Stimulated activated CD4-positive, alpha-beta T cell treated with anti-CD3 and anti-CD28 coated beads, Interleukin-12 subunit alpha, Interleukin-12 subunit beta, amount 100 ng/mL, for 24 hours (primary cell): Measurements from ENCODE around the gene C16orf95.
"Not testable (repeated sequence)": the region's sequence is repeated elsewhere in the genome, so short reads cannot be mapped to it uniquely, and the experiment has no call there.

Source experiments
- DNase-seq, 2 experiments: peaks; one replicate each; pipeline ENCODE4 v3.0.0-alpha.2; 2020; ENCODE audit warnings: low read depth in 2 of 2

Gene C16orf95

GRCh38 chr16:87346517-87347060 is 29.4 kb upstream of the C16orf95 start:
- DNase-seq, result no peak

GRCh38 chr16:87345726-87346424 is 28.7 kb upstream of the C16orf95 start:
- DNase-seq, result no peak

- peak in 1 of 2 experiments; percentile 23 for DNase-seq
These were observed 27.9 kb upstream of the C16orf95 start for GRCh38 chr16:87344931-87345631.

- no peak for DNase-seq
These were observed 27.2 kb upstream of the C16orf95 start for GRCh38 chr16:87344165-87344930.

GRCh38 chr16:87343753-87344050 is 26.5 kb upstream of the C16orf95 start:
- no peak for DNase-seq

- no peak for DNase-seq
These were observed 26.0 kb upstream of the C16orf95 start for GRCh38 chr16:87342978-87343752.

GRCh38 chr16:87342504-87342903 is 25.3 kb upstream of the C16orf95 start:
- no peak for DNase-seq

GRCh38 chr16:87340198-87340597 is 23.0 kb upstream of the C16orf95 start:
- DNase-seq, result no peak

- DNase-seq, result not testable (repeated sequence)
These were observed 22.5 kb upstream of the C16orf95 start for GRCh38 chr16:87339724-87340105.

- no peak for DNase-seq
These were observed 22.0 kb upstream of the C16orf95 start for GRCh38 chr16:87339086-87339723.

GRCh38 chr16:87338155-87338765 is 21.1 kb upstream of the C16orf95 start:
- DNase-seq, result no peak

- DNase-seq, result no peak
These were observed 20.1 kb upstream of the C16orf95 start for GRCh38 chr16:87337262-87337771.

- no peak for DNase-seq
These were observed 19.4 kb upstream of the C16orf95 start for GRCh38 chr16:87336434-87337240.

- DNase-seq, result no peak
These were observed 18.6 kb upstream of the C16orf95 start for GRCh38 chr16:87335625-87336433.

GRCh38 chr16:87334651-87335624 is 17.7 kb upstream of the C16orf95 start:
- no peak for DNase-seq

GRCh38 chr16:87333581-87334331 is 16.6 kb upstream of the C16orf95 start:
- DNase-seq, result no peak

GRCh38 chr16:87333101-87333500 is 15.9 kb upstream of the C16orf95 start:
- DNase-seq, result no peak
